CD4-positive, alpha-beta T cell treated with Interleukin-6 at 100 ng/mL for 8 hours (primary cell): ENCODE measurements around the gene TGIF2.
"Not testable (repeated sequence)": the region's sequence is repeated elsewhere in the genome, so short reads cannot be mapped to it uniquely, and the experiment has no call there.

ENCODE experiments used
- DNase-seq: peaks from one replicate; pipeline ENCODE4 v3.0.0-alpha.2; 2020; ENCODE audit warnings: mixed read lengths, low spot score

Gene TGIF2

DNA sequence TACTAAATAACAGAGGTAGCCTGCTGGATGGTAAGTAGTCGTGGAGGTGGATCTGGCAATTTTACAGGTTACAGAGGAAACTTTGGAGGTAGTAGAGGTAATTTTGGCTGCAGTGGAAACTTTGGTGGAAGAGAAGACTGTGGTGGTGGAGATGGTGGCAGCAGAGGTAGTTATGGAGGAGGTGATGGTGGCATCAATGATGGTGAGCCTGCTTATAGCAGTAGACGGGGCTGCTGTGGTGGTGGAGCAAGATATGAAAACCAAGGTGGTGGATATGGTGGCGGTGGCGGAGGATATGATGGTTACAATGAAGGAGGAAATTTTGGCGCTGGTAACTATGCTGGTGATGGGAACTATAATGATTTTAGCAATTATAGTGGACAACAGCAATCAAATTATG, 47.5 kb downstream of the TGIF2 start:
- DNase-seq, result no peak

DNA sequence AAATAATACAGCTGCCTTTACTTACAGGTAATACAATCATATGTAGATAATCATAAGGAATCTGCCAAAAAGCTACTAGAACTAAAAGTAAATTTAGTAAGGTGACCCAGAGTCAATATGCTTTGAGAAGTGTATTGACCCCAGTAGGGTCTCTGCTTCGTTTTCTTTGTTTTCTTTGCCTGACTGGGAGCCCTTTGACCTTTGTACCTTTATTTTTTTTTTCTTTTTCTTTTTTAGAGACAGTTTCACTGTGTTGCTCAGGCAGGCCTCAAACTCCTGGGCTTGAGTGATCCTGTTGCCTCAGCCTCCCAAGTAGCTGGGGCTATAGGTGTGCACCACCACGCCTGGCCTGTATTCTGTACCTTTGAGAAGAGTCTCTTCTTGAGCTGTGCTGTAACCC, 50.0 kb downstream of the TGIF2 start:
- no peak for DNase-seq

DNA sequence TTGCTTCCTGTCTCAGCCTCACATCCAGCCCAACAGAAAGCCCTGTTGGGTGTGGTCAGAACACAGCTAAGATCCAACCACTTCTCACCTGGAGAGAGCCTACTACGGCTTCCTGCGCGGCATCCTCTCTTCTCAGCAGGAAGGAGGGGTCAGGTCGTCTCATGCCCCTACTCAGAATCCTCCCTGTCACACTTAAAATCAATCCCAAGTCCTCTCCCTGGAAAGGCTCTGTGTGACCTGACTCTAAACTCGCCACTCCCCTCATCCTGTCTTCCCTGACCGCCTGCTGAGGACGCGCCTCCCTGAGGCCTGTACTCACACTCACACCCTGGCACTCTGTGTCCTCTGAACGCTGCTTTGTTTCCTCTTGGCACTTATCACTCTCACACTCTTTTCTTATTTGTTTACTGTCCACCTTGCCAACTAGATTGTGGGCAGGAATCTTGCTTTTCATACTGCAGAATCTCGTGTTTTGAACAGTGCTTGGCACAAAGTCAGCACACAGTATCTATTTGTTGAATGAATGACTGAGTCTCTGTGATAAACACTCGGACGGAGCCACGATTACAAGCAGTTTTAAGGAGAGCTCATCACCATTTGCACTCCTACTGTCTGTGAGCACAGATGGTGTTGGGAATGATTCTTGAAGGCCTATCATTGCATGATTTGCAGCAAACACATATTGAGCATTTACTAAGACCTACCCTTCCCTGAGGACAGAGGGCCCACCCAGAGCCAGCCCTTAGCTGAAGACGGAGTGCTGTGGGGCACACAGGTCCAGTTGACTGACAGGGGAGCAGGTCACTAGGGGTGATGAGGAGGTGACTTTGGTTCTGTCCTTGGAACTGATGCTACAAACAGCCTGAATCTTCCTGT, 50.9 kb downstream of the TGIF2 start:
- DNase-seq, result no peak

DNA sequence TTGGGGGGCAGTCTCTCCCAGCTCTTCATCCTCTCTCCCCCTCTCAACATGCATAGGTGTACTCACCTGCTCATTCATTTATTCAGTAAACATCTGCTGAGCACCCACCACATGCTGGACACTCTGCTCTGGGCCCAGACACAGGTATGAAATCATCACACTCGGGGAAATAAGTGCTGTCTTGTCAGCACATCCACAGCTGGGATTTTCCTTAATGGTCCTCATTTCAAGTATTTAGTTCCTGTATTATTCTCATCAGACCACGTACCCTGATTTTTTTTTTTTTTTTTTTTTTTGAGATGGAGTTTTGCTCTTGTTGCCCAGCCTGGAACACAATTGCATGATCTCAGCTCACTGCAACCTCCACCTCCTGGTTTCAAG, 51.5 kb downstream of the TGIF2 start:
- no peak for DNase-seq

DNA sequence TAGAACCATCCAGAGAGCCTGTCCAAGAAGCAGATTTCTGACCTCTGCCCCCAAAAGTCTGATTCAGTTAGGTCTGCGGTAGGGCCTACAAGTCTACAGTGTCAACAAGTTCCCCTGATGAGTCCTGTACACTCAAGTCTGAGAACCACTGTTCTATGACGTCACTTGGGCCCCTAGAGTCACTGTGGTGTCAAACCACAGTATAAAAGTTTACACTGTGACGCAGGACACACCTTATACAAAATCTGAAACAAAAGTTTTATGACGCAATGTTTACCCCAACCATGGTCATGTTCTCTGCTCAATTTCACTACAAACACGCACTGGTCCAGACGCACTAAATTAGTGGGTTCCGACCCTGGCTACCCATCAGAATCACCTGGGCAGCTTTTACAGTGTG, 54.7 kb downstream of the TGIF2 start:
- no peak for DNase-seq

DNA sequence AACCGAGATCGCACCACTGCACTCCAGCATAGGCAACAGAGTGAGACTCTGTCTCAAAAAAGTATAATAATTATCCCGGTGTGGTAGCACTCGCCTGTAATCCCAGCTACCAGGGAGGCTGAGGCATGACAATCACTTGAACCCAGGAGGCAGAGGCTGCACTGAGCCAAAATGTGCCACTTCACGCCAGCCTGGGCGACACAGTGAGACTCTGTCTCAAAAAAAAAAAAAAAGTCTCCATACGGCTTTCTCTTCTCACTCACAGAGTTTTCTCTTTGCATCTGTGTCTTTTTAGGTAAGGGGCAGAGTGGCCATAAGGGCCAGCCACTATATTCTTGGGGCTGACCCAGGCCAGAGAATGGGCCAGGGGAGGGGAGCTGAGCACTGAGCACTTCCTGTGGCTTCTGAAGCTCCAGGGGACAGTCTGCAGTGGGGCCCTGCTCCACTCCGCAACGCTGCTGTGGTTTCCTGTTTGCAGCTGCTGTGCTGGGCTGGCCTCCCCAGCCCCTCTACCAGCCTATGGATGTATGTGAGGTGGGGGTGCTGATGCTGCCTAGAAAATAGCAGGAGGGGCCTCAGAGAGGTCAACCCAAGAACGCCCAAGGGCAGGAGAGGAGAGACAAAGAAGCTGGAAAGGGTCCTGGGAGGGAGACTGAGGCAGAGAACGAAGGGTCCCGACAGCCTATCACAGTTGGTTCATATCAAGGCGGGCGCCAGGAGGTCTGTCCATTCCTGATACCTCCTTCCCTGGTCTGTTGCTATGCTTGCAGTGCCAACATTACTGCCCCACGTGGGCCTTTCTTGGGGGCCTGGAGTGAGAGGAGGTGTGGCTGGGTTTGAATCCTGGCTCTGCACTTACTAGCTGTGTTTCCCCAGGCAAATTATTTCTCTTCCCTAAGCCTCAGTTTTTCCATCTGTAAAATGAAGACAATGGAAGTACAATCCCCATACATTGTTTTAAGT, 56.6 kb downstream of the TGIF2 start:
- peak; percentile 58 for DNase-seq

DNA sequence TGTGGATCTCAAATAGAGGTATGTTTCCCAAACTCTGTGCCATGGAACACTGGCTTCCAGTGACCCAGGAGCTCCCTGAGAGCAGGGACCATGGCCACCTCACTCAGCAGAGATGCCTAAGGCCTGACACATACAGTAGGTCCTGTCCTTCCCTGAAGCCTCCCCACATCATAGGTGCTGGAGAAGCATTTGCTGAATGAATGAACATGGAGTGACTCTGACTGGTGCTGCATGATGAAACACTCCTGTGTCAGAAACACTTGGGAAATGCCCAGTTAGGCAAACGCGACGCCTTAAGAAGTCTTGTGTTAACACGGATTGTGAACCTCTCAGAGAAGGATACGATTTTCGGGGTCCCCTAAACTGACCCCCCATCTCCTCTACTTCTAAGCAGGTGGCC, 58.2 kb downstream of the TGIF2 start:
- no peak for DNase-seq

DNA sequence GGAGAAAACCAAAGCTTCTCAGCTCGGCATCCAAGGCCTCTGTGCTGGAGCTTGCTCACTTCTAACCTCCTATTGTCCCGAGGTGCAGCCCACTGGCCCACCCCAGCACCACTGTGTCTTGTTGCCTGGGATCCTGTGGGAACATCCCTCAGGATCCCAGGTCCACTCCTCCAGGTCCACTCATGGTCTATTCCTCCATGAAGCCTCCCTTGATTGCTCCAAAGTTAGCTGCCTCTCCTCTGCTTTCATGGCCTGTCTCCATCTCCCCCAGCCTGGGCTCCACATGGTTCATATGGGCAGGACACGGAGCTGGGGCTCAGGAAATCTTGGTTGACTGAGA, 58.7 kb downstream of the TGIF2 start:
- no peak for DNase-seq

DNA sequence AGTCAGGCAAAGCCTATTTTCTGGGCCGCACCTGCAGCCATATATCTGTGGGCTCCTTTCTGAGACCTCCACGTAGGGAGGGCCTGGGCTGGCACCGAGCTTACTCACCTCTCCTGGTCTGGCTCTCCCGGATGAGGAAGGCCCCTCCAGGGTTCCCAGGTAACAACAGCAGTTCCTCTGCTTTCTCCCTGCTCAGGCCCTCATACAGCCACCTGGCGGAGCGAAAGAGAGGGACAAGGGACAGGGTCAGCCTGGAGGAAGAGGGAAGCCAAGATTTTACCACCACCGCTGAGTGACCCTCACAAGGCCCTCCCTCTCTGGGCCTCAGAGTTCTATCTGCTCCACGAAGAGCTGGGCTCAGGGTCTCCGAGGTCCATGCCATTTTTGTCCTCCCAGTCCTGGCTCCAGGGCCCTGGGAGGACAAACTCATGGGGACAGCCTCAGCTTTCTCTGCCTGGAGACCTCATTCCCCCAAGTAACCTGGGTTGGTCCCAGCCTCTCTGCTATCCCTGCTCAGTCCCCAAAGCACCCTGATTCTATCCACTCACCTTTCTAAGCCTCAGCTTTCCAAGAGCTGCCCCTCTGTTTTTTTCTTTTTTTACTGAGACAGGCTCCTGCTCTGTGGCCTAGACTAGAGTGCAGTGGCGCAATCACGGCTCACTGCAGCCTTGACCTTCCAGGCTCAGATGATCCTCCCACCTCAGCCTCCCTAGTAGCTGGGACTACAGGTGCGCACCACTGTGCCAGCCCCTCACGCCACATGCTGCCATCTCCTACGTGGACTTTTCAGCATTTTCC, 59.3 kb downstream of the TGIF2 start:
- no peak for DNase-seq

DNA sequence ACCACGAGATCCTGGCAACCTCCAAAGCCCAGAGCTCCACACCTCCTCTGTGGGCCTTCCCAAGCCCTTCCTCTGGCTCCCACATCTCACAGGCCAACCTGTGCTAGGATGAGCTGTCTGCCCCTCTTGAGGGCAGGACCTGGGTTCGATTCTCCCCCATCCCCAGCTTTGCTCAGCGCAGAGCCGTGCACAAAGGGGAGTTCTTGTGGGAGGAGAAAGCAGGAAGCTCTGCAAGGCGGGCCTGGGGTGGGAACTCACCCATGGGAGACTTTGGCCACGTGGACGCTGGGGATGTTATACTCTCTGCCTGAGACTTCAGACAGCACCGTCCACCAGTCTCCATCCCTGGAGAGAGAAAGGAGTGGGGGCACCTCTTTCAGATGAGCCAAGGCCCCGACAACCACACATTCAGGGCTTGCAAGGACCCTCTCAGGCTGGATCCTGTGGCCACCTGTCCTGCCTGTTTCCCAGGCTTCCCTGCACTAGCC, 59.9 kb downstream of the TGIF2 start:
- no peak for DNase-seq

DNA sequence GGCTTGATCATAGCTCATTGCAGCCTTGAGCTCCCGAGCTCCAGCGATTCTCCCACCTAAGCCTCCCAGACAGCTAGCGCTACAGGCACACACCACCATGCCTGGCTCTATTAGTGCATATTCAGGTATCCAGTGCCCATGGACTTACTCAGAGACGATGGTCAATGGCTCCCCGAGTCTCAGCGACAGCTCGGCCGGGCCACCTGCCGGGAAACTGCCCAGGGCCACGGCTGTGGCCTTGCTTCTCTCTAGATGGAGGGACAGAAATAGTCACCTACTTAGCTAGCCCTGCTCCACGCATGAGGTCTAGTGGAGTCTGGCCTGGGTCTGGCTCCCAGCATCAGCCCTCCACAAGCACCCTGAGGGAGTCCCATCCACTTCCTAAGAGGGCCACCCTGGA, 60.9 kb downstream of the TGIF2 start:
- no peak for DNase-seq

DNA sequence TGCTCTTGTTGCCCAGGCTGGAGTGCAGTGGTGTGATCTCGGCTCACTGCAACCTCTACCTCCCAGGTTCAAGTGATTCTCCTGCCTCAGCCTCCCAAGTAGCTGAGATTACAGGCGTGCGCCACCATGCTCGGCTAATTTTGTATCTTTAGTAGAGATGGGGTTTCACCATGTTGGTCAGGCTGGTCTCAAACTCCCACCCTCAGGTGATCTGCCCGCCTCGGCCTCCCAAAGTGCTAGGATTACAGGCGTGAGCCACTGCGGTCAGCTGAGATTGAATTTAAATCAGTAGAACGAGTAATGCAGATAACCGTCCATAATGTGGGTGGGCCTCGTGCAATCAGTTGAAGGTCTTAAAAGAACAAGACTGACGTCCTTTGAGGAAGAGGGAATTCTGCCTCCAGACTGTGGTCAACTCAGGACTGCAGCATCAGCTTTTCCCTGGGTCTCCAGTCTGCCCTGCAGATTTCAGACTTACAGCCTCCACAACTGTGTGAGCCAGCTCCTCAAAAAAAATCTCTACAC, 65.5 kb downstream of the TGIF2 start:
- DNase-seq, result not testable (repeated sequence)

DNA sequence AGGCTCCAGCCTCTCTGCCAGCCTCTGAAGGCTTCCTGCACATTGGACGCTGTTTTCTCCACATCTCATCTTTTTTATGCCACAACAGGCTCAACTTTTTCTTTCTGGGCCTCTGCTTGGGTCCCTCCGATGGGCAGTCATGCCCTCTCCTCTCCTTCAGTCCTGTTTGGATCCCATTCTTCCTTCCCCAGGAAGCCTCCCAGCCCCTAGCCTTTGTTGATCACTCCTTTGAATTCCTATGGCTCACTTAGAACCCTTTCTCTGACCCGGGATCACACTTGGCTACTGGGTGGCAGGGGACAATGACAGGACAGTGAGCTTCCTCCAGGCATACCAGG, 68.1 kb downstream of the TGIF2 start:
- no peak for DNase-seq

DNA sequence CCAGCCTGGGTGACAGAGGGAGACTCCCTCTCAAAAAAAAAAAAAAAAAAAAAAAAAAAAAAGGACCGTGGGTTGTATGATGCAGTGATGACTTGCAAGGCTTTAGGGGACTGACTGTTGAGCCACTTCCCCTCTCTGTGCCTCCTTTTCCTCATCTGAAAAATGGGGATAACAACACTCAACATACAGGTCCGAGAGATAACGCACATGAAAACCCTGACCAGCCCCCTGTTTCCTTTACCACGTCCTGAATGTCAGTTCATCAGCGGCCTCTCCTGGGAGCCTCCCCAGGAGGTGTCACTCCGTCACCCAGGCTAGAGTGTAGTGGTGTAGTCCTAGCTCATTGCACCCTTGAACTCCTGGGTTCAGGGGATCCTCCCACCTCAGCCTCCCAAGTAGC, 68.7 kb downstream of the TGIF2 start:
- DNase-seq, result no peak
